ENCODE results near the gene RBM19.

RBM19 gene

GRCh38 chr12:113973109-113973904, 7.2 kb upstream of the RBM19 start:
- TF ChIP-seq CTCF (IDR thresholded peaks at IDR 0.05; ENCODE audit: low read depth, low read length), result no peak

GRCh38 chr12:113971392-113971791, 5.3 kb upstream of the RBM19 start:
- no peak overlapping the region for H3K4me3 ChIP-seq (ENCODE audit: low read depth, low read length)
- no peak for TF ChIP-seq CTCF (IDR thresholded peaks at IDR 0.05; ENCODE audit: low read depth, low read length)

More at GRCh38 chr12:113973109-113973904, 7.2 kb upstream of the RBM19 start:
- H3K4me3 ChIP-seq (ENCODE audit: low read depth, low read length), result no peak overlapping the region

GRCh38 chr12:113970211-113970610, 4.1 kb upstream of the RBM19 start:
- TF ChIP-seq CTCF (IDR thresholded peaks at IDR 0.05; ENCODE audit: low read depth, low read length), result no peak
- no peak overlapping the region for H3K4me3 ChIP-seq (ENCODE audit: low read depth, low read length)

- H3K4me3 ChIP-seq (ENCODE audit: low read depth, low read length), result no peak overlapping the region
- TF ChIP-seq CTCF (IDR thresholded peaks at IDR 0.05; ENCODE audit: low read depth, low read length), result no peak
These were observed 1.2 kb upstream of the RBM19 start for GRCh38 chr12:113967368-113967767.

- H3K4me3 ChIP-seq (ENCODE audit: low read depth, low read length), result no peak overlapping the region
- TF ChIP-seq CTCF (IDR thresholded peaks at IDR 0.05; ENCODE audit: low read depth, low read length), result no peak
These were observed 3.4 kb downstream of the RBM19 start for GRCh38 chr12:113962733-113963132.

GRCh38 chr12:113961921-113962710, 4.0 kb downstream of the RBM19 start:
- H3K4me3 ChIP-seq (ENCODE audit: low read depth, low read length), result no peak overlapping the region
- no peak for TF ChIP-seq CTCF (IDR thresholded peaks at IDR 0.05; ENCODE audit: low read depth, low read length)

- TF ChIP-seq CTCF (IDR thresholded peaks at IDR 0.05; ENCODE audit: low read depth, low read length), result no peak
- no peak overlapping the region for H3K4me3 ChIP-seq (ENCODE audit: low read depth, low read length)
These were observed 6.1 kb downstream of the RBM19 start for GRCh38 chr12:113960030-113960429.
